ENCODE measurements around the gene BCR.

DNA sequence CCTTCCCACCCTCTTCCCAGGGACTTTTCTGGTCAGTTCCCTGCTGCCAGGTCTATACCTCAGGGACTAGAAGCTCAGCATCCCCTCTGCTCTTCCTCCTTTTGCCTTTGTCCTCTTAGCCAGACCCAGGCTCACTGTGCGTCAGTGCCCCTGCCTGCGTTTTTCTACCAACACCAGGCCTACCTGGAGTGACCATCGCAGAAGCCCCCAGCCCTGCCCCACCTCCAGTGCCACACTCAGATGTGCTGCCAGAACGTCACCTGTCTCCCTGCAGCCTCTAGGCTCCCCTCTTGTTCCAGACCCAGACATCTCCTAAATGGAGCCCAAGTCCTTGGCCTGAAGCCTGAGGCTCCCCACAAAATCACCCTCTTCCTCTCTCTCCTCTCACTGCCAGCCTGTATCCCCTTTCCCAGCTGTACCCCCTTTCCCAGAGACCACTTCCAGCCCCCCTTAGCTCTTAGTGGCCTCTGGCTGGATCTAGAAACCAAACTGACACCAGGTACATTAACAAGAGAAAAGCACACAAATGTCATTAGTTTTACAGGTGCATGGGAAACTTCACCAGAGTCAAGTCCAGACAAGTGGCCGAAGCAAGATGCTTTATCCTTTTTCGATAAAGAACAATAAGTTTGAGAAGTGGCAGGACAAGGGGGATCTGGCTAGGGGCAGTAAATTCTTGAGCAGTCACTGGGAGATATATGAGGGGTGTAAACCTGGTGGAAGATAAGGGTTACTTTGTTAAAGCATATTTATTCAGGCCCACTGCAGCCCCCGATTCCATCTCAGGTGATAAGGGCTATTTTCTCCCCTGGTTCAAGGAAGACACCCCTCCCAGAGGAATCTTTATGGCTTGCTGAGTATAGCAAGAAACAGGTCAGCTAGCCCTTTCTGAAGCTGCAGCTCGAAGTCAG is 61.5 kb downstream of the BCR start:
- no peak; the same call in 1 of the 2 replicates for TF ChIP-seq MAX (CRISPR knock-in tag; IDR thresholded peaks at IDR 0.05)
- no peak for TF ChIP-seq KAT7 (CRISPR knock-in tag; IDR thresholded peaks at IDR 0.05; ENCODE audit: borderline replicate concordance)

All from WTC11 (cell line).